Central memory CD8-positive, alpha-beta T cell (primary cell): Measurements from ENCODE around the gene ARPC2.

Experiments used
- ATAC-seq: fragments of 150-1000 bp; cut with Tn5 transposase; replicated peaks from 2 replicates; pipeline ENCODE4 v1.10.0; 2022; ENCODE audit warnings: mild to moderate bottlenecking, moderate FRiP score, moderate number of reproducible peaks; ENCODE audit not compliant: poor library complexity, severe bottlenecking; ENCODE audit errors: extremely low read depth
- DNase-seq, 2 donors: peaks; one replicate each; pipeline ENCODE4 v3.0.0; 2021; ENCODE audit warnings: low spot score in 2 of 2
- H3K27ac Mint-ChIP-seq: one replicate; pipeline ENCODE4 v1.8.0; 2022; ENCODE audit warnings: low read depth, mild to moderate bottlenecking, moderate library complexity, mixed read lengths
- H3K27me3 Mint-ChIP-seq: one replicate; pipeline ENCODE4 v1.8.0; 2022; ENCODE audit warnings: mixed read lengths
- H3K36me3 Mint-ChIP-seq: one replicate; pipeline ENCODE4 v1.8.0; 2022; ENCODE audit warnings: mild to moderate bottlenecking, moderate library complexity, mixed read lengths; ENCODE audit not compliant: insufficient read depth
- H3K4me1 Mint-ChIP-seq: one replicate; pipeline ENCODE4 v1.8.0; 2022; ENCODE audit warnings: mixed read lengths
- H3K4me3 Mint-ChIP-seq: one replicate; pipeline ENCODE4 v1.8.0; 2022; ENCODE audit warnings: mild to moderate bottlenecking, moderate library complexity, mixed read lengths
- H3K9me3 Mint-ChIP-seq: one replicate; pipeline ENCODE4 v1.8.0; 2022; ENCODE audit warnings: mixed read lengths

ARPC2 gene

GRCh38 chr2:218244204-218244603 is 27.2 kb downstream of the ARPC2 start:
- no peak for ATAC-seq
- Mint-ChIP-seq H3K27ac (peak overlapping the region; percentile 84), H3K27me3 (no peaks in the 10 kb centered on the region), H3K9me3 (no peaks in the 10 kb centered on the region), H3K4me1 (peaks cover 22% of the 10 kb centered on the region), H3K4me3 (no peak overlapping the region), H3K36me3 (peaks cover 95% of the 10 kb centered on the region)
- DNase-seq = no peak

- H3K4me1 Mint-ChIP-seq = peaks cover 22% of the 10 kb centered on the region
- peak overlapping the region; percentile 84 for H3K27ac Mint-ChIP-seq
- H3K36me3 Mint-ChIP-seq = peaks cover 95% of the 10 kb centered on the region
- no peak overlapping the region for H3K4me3 Mint-ChIP-seq
- H3K9me3 Mint-ChIP-seq = no peaks in the 10 kb centered on the region
- no peak for ATAC-seq
- no peak for DNase-seq
- H3K27me3 Mint-ChIP-seq = no peaks in the 10 kb centered on the region
Measured at GRCh38 chr2:218244665-218245064, 27.7 kb downstream of the ARPC2 start.

- Mint-ChIP-seq H3K27me3 (no peaks in the 10 kb centered on the region), H3K27ac (peak overlapping the region; percentile 84), H3K4me1 (peaks cover 22% of the 10 kb centered on the region), H3K9me3 (no peaks in the 10 kb centered on the region), H3K4me3 (no peak overlapping the region), H3K36me3 (peaks cover 95% of the 10 kb centered on the region)
- no peak for DNase-seq
- no peak for ATAC-seq
Measured at GRCh38 chr2:218245214-218245613, 28.2 kb downstream of the ARPC2 start.

GRCh38 chr2:218249691-218250090 is 32.7 kb downstream of the ARPC2 start:
- H3K27me3 Mint-ChIP-seq = no peaks in the 10 kb centered on the region
- no peaks in the 10 kb centered on the region for H3K9me3 Mint-ChIP-seq
- no peak overlapping the region for H3K4me3 Mint-ChIP-seq
- peaks cover 100% of the 10 kb centered on the region for H3K36me3 Mint-ChIP-seq
- H3K27ac Mint-ChIP-seq = no peak overlapping the region
- DNase-seq (no peak), ATAC-seq (no peak)
- H3K4me1 Mint-ChIP-seq = peaks cover 4% of the 10 kb centered on the region

- H3K4me3 Mint-ChIP-seq = no peak overlapping the region
- H3K27ac Mint-ChIP-seq = no peak overlapping the region
- DNase-seq (no peak), ATAC-seq (no peak)
- H3K27me3 Mint-ChIP-seq = no peaks in the 10 kb centered on the region
- peaks cover 5% of the 10 kb centered on the region for H3K4me1 Mint-ChIP-seq
- no peaks in the 10 kb centered on the region for H3K9me3 Mint-ChIP-seq
- H3K36me3 Mint-ChIP-seq = peaks cover 98% of the 10 kb centered on the region
Measured at GRCh38 chr2:218252509-218253231, 35.7 kb downstream of the ARPC2 start.

- Mint-ChIP-seq H3K4me1 (peaks cover 7% of the 10 kb centered on the region), H3K27ac (no peak overlapping the region), H3K36me3 (peaks cover 92% of the 10 kb centered on the region), H3K9me3 (no peaks in the 10 kb centered on the region), H3K4me3 (no peak overlapping the region), H3K27me3 (no peaks in the 10 kb centered on the region)
- ATAC-seq (no peak), DNase-seq (no peak)
Measured at GRCh38 chr2:218253232-218253625, 36.2 kb downstream of the ARPC2 start.

- Mint-ChIP-seq H3K4me1 (peaks cover 7% of the 10 kb centered on the region), H3K36me3 (peaks cover 76% of the 10 kb centered on the region), H3K4me3 (no peak overlapping the region), H3K9me3 (no peaks in the 10 kb centered on the region), H3K27me3 (no peaks in the 10 kb centered on the region), H3K27ac (no peak overlapping the region)
- DNase-seq (no peak), ATAC-seq (no peak)
Measured at GRCh38 chr2:218255446-218255845, 38.5 kb downstream of the ARPC2 start.

GRCh38 chr2:218256612-218257350 is 39.8 kb downstream of the ARPC2 start:
- Mint-ChIP-seq H3K27ac (no peak overlapping the region), H3K27me3 (no peaks in the 10 kb centered on the region), H3K4me3 (no peak overlapping the region), H3K36me3 (peaks cover 65% of the 10 kb centered on the region), H3K9me3 (no peaks in the 10 kb centered on the region), H3K4me1 (peaks cover 7% of the 10 kb centered on the region)
- ATAC-seq (no peak), DNase-seq (no peak)

- Mint-ChIP-seq H3K36me3 (peaks cover 59% of the 10 kb centered on the region), H3K4me1 (peaks cover 7% of the 10 kb centered on the region), H3K27ac (peak overlapping the region; percentile 53), H3K27me3 (no peaks in the 10 kb centered on the region), H3K4me3 (peak overlapping the region; percentile 44), H3K9me3 (no peaks in the 10 kb centered on the region)
- peak; percentile 55 to 60 for DNase-seq
- peak; percentile 77 for ATAC-seq
Measured at GRCh38 chr2:218257390-218257981, 40.5 kb downstream of the ARPC2 start.

GRCh38 chr2:218259099-218259961 is 42.3 kb downstream of the ARPC2 start:
- DNase-seq (no peak), ATAC-seq (no peak)
- Mint-ChIP-seq H3K36me3 (peaks cover 44% of the 10 kb centered on the region), H3K9me3 (no peaks in the 10 kb centered on the region), H3K4me1 (peaks cover 20% of the 10 kb centered on the region), H3K4me3 (no peak overlapping the region), H3K27me3 (no peaks in the 10 kb centered on the region), H3K27ac (peak overlapping the region; percentile 62)

GRCh38 chr2:218260166-218260565 is 43.2 kb downstream of the ARPC2 start:
- Mint-ChIP-seq H3K27me3 (no peaks in the 10 kb centered on the region), H3K4me3 (no peak overlapping the region), H3K4me1 (peaks cover 24% of the 10 kb centered on the region), H3K27ac (no peak overlapping the region), H3K9me3 (no peaks in the 10 kb centered on the region), H3K36me3 (peaks cover 36% of the 10 kb centered on the region)
- DNase-seq = no peak
- no peak for ATAC-seq

- no peaks in the 10 kb centered on the region for H3K27me3 Mint-ChIP-seq
- DNase-seq (no peak), ATAC-seq (no peak)
- H3K36me3 Mint-ChIP-seq = peaks cover 30% of the 10 kb centered on the region
- no peak within 1 kb of the TSS for H3K4me3 Mint-ChIP-seq
- no peaks in the 10 kb centered on the region for H3K9me3 Mint-ChIP-seq
- peaks cover 32% of the 10 kb centered on the region for H3K4me1 Mint-ChIP-seq
- H3K27ac Mint-ChIP-seq = no peak within 1 kb of the TSS
Measured at GRCh38 chr2:218260742-218261422, 43.9 kb downstream of the ARPC2 start, which contains the start of gene GPBAR1. GPBAR1 (plus strand) TSS chr2:218261015; CDS start chr2:218262725, 1,710 bp downstream.
